ENCODE results near the gene KAZN. TPM values are rescaled to one million over a fixed set of nuclear protein-coding genes. Genes with fewer than 3 reads are reported as not detected.

KAZN gene
- total and polyA plus RNA-seq, 2 of the 8 experiments (the other 6 are each of a cell fraction or from before 2014, with no cell fraction given): 3.7 to 11.8 TPM

GRCh38 chr1:14697353-14697752, 98.9 kb downstream of the KAZN start:
- Histone ChIP-seq H3K14ac (ENCODE audit: insufficient read length) (no peak overlapping the region), H2BK20ac (ENCODE audit: low read length) (no peak overlapping the region), H2BK120ac (replicated peaks; ENCODE audit: low read depth, low read length) (no peak overlapping the region), H2AFZ (ENCODE audit: low read length) (no peak overlapping the region), H2AK5ac (ENCODE audit: low read depth, low read length) (no peak overlapping the region), H3K9ac (replicated peaks in 1 of 4; ENCODE audit: extremely low read depth in 1 of 4, low read depth in 3 of 4, low read length in 3 of 4) (no peak overlapping the region), H3K4me1 (replicated peaks in 1 of 4; ENCODE audit: control insufficient read depth in 3 of 4, insufficient read depth in 4 of 4, low read length in 3 of 4) (no peaks in the 10 kb centered on the region; a peak in 1 of 7 replicates), H3K4me2 (ENCODE audit: insufficient read depth in 1 of 2, low read depth in 2 of 2, low read length in 2 of 2) (no peak overlapping the region), H4K91ac (replicated peaks; ENCODE audit: insufficient read length, low read length) (no peak overlapping the region), H2BK15ac (ENCODE audit: low read length) (no peak overlapping the region), H3K79me2 (ENCODE audit: control insufficient read depth in 1 of 2, insufficient read depth in 2 of 2, low read length in 2 of 2) (no peaks in the 10 kb centered on the region), H3K56ac (replicated peaks; ENCODE audit: insufficient read length, low read depth, low read length) (no peak overlapping the region), H3K9me3 (ENCODE audit: insufficient read depth in 2 of 2, low read depth in 1 of 2, low read length in 1 of 2) (no peaks in the 10 kb centered on the region), H3K23ac (ENCODE audit: insufficient read length) (no peak overlapping the region), H2BK12ac (ENCODE audit: low read depth, low read length) (no peak overlapping the region), H3K36me3 (ENCODE audit: control insufficient read depth in 2 of 4, insufficient read depth in 4 of 4, low read length in 3 of 4) (no peaks in the 10 kb centered on the region), H3K23me2 (ENCODE audit: low read depth, low read length) (no peaks in the 10 kb centered on the region), H3K4ac (replicated peaks; ENCODE audit: insufficient read length, low read depth, low read length) (no peak overlapping the region), H3K27ac (ENCODE audit: low read depth, low read length) (no peak overlapping the region), H3K79me1 (ENCODE audit: low read depth, low read length) (peaks cover 4% of the 10 kb centered on the region; the same call in 1 of the 2 replicates), H2BK5ac (ENCODE audit: low read depth, low read length) (no peak overlapping the region), H3K27me3 (replicated peaks in 1 of 4; ENCODE audit: control insufficient read depth in 3 of 4, extremely low read depth in 1 of 4, insufficient read depth in 3 of 4, low read length in 3 of 4) (no peaks in the 10 kb centered on the region), H4K8ac (ENCODE audit: extremely low read depth, insufficient read depth, low read length) (no peak overlapping the region), H4K5ac (ENCODE audit: insufficient read length, low read depth, low read length) (no peak overlapping the region), H4K20me1 (replicated peaks in 1 of 2; ENCODE audit: control insufficient read depth in 1 of 2, insufficient read depth in 2 of 2, low read length in 2 of 2) (no peaks in the 10 kb centered on the region), H3K4me3 (ENCODE audit: extremely low read depth in 1 of 4, insufficient read depth in 2 of 4, low read depth in 3 of 4, low read length in 4 of 4) (no peak overlapping the region), H3K18ac (ENCODE audit: extremely low read depth, low read length) (no peak overlapping the region)
- WGBS, 2 experiments (ENCODE audit: extremely low coverage in 1 of 2, insufficient coverage in 1 of 2, insufficient read length in 1 of 2, insufficient replicate concordance in 2 of 2, low coverage in 1 of 2, low lambda C conversion rate in 2 of 2, missing lambda C conversion rate in 1 of 2): 91% methylated on average over 4 of the region's 4 CpGs; no CpG with 5 or more reads in 1 of the 2 experiments
- FAIRE-seq (no peak), DNase-seq (ENCODE audit: low read depth in 1 of 2, low spot score in 2 of 2) (no peak)
- POLR2A ChIA-PET (ENCODE audit: partially characterized antibody): no interaction called here
- TF ChIP-seq EZH2 (IDR thresholded peaks at IDR 0.05; ENCODE audit: low read depth, low read length, severe bottlenecking) (no peak), BCL11A (IDR thresholded peaks at IDR 0.05; ENCODE audit: low read depth in 2 of 2, low read length in 2 of 2) (no peak), RNF2 (IDR thresholded peaks at IDR 0.05; ENCODE audit: borderline replicate concordance, low read depth, low read length, missing control alignments, poor library complexity, severe bottlenecking) (no peak), ZNF274 (IDR thresholded peaks at IDR 0.05; ENCODE audit: borderline replicate concordance, extremely low read depth, low read length) (no peak), FOSL1 (IDR thresholded peaks at IDR 0.05; ENCODE audit: insufficient read depth, low read depth, low read length) (no peak), SP4 (IDR thresholded peaks at IDR 0.05; ENCODE audit: low read length) (no peak), HDAC2 (IDR thresholded peaks at IDR 0.05; ENCODE audit: borderline replicate concordance in 1 of 2, low read depth in 2 of 2, low read length in 2 of 2) (no peak)
- TF ChIP-seq, protein P1, sequence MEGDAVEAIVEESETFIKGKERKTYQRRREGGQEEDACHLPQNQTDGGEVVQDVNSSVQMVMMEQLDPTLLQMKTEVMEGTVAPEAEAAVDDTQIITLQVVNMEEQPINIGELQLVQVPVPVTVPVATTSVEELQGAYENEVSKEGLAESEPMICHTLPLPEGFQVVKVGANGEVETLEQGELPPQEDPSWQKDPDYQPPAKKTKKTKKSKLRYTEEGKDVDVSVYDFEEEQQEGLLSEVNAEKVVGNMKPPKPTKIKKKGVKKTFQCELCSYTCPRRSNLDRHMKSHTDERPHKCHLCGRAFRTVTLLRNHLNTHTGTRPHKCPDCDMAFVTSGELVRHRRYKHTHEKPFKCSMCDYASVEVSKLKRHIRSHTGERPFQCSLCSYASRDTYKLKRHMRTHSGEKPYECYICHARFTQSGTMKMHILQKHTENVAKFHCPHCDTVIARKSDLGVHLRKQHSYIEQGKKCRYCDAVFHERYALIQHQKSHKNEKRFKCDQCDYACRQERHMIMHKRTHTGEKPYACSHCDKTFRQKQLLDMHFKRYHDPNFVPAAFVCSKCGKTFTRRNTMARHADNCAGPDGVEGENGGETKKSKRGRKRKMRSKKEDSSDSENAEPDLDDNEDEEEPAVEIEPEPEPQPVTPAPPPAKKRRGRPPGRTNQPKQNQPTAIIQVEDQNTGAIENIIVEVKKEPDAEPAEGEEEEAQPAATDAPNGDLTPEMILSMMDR (IDR thresholded peaks at IDR 0.05; ENCODE audit: control extremely low read depth in 1 of 3, insufficient read depth in 1 of 3, low read depth in 1 of 3, low read length in 3 of 3): no peak
- CTCF ChIA-PET (ENCODE audit: partially characterized antibody): interaction anchor here (1.3 to 1.6 kb wide), 3 partner anchors 10 to 81 kb away, joined by 3 to 6 read pairs (median 4); no protein-coding TSS in a partner anchor
